H1 (cell line): ENCODE measurements around the gene KRT7. TPM values are rescaled to one million over a fixed set of nuclear protein-coding genes. Genes with fewer than 3 reads are reported as not detected.

ENCODE experiments used
- CTCF ChIA-PET: fragments of 300-600 bp; sonication (Branson Sonifier 250); formaldehyde crosslinking; loops from one replicate; lab custom pipeline; 2021; ENCODE audit not compliant: partially characterized antibody; lab: Charles Lee
- POLR2A ChIA-PET: fragments of 300-600 bp; sonication (Branson Sonifier 250); formaldehyde crosslinking; loops from one replicate; lab custom pipeline; 2021; ENCODE audit warnings: inconsistent platforms; ENCODE audit not compliant: partially characterized antibody; lab: Charles Lee
- DNase-seq, 2 experiments: peaks; one replicate each; pipeline versions ENCODE4 v3.0.0 to v3.0.0-alpha.2; 2010 to 2022; ENCODE audit warnings: low spot score in 2 of 2, low read depth in 1 of 2, mixed read lengths in 1 of 2
- FAIRE-seq: peaks from 2 replicates; lab custom pipeline; 2011; peaks lifted over from hg19 to GRCh38; lab: Jason Lieb, UNC
- H2AFZ ChIP-seq: 2 replicates; pipeline ENCODE4 v1.8.1; 2012; ENCODE audit warnings: low read length, inconsistent platforms
- H2AK5ac ChIP-seq: 2 replicates; pipeline ENCODE4 v1.6.1; 2013; ENCODE audit warnings: low read depth, low read length
- H2BK120ac ChIP-seq: replicated peaks from 2 replicates; pipeline ENCODE3; 2013; ENCODE audit warnings: low read depth, low read length, inconsistent platforms
- H2BK12ac ChIP-seq: 2 replicates; pipeline ENCODE4 v1.6.1; 2013; ENCODE audit warnings: low read depth, low read length
- H2BK15ac ChIP-seq: 2 replicates; pipeline ENCODE4 v1.6.1; 2013; ENCODE audit warnings: low read length
- H2BK20ac ChIP-seq: 2 replicates; pipeline ENCODE4 v1.6.1; 2013; ENCODE audit warnings: low read length
- H2BK5ac ChIP-seq: 2 replicates; pipeline ENCODE4 v1.6.1; 2013; ENCODE audit warnings: low read depth, low read length
- H3K14ac ChIP-seq: 2 replicates; pipeline ENCODE4 v1.6.1; 2013; ENCODE audit warnings: inconsistent platforms; ENCODE audit not compliant: insufficient read length
- H3K18ac ChIP-seq: 2 replicates; pipeline ENCODE4 v1.6.1; 2013; ENCODE audit warnings: low read length; ENCODE audit errors: extremely low read depth
- H3K23ac ChIP-seq: 2 replicates; pipeline ENCODE4 v1.6.1; 2013; ENCODE audit warnings: inconsistent platforms; ENCODE audit not compliant: insufficient read length
- H3K23me2 ChIP-seq: 2 replicates; pipeline ENCODE4 v1.6.1; 2013; ENCODE audit warnings: low read depth, low read length
- H3K27ac ChIP-seq: 2 replicates; pipeline ENCODE4 v1.6.1; 2011; ENCODE audit warnings: low read depth, low read length, inconsistent platforms
- H3K27me3 ChIP-seq, 4 experiments: replicated peaks in 1 of 4; 1 replicate in 1 of 4; 2 replicates in 3 of 4; pipeline versions ENCODE4 v1.6.1 to v1.8.1; 2011 to 2013; ENCODE audit warnings: low read length in 3 of 4, mild to moderate bottlenecking in 3 of 4, inconsistent platforms in 2 of 4, mixed read lengths in 2 of 4, moderate library complexity in 1 of 4; ENCODE audit not compliant: control insufficient read depth in 3 of 4, insufficient read depth in 3 of 4; ENCODE audit errors: extremely low read depth in 1 of 4
- H3K36me3 ChIP-seq, 4 experiments: 2 replicates each; pipeline versions ENCODE4 v1.6.1 to v1.8.1; 2011 to 2013; ENCODE audit warnings: mild to moderate bottlenecking in 4 of 4, low read length in 3 of 4, moderate library complexity in 2 of 4, control low read depth in 1 of 4, inconsistent platforms in 1 of 4; ENCODE audit not compliant: insufficient read depth in 4 of 4, control insufficient read depth in 2 of 4
- H3K4ac ChIP-seq: replicated peaks from 2 replicates; pipeline ENCODE3; 2013; ENCODE audit warnings: low read length, low read depth, mixed read lengths, inconsistent platforms; ENCODE audit not compliant: insufficient read length
- H3K4me1 ChIP-seq, 4 experiments: replicated peaks in 1 of 4; 1 replicate in 1 of 4; 2 replicates in 3 of 4; pipeline versions ENCODE4 v1.6.1 to v1.8.1; 2011 to 2013; ENCODE audit warnings: low read length in 3 of 4, inconsistent platforms in 2 of 4, mixed read lengths in 1 of 4; ENCODE audit not compliant: insufficient read depth in 4 of 4, control insufficient read depth in 3 of 4
- H3K4me2 ChIP-seq, 2 experiments: 2 replicates each; pipeline versions ENCODE4 v1.6.1 to v1.8.1; 2011 to 2013; ENCODE audit warnings: low read depth in 2 of 2, low read length in 2 of 2, control low read depth in 1 of 2, inconsistent platforms in 1 of 2, mild to moderate bottlenecking in 1 of 2; ENCODE audit not compliant: insufficient read depth in 1 of 2
- H3K4me3 ChIP-seq, 4 experiments: fragments of 200-600, 300-600 bp in 1 of 4; sonication (generic), shearing (Covaris generic), sonication (Bioruptor Twin) in 1 of 4; 2 replicates each; pipeline versions ENCODE4 v1.5.1 to v1.8.1; 2011 to 2016; ENCODE audit warnings: low read length in 4 of 4, low read depth in 3 of 4, control low read depth in 2 of 4, inconsistent platforms in 2 of 4, mild to moderate bottlenecking in 2 of 4, mixed read lengths in 1 of 4, moderate library complexity in 1 of 4; ENCODE audit not compliant: insufficient read depth in 2 of 4; ENCODE audit errors: extremely low read depth in 1 of 4
- H3K56ac ChIP-seq: replicated peaks from 2 replicates; pipeline ENCODE3; 2013; ENCODE audit warnings: low read depth, mild to moderate bottlenecking, mixed read lengths, low read length, inconsistent platforms; ENCODE audit not compliant: insufficient read length
- H3K79me1 ChIP-seq: 2 replicates; pipeline ENCODE4 v1.6.1; 2013; ENCODE audit warnings: low read depth, low read length, control low read depth
- H3K79me2 ChIP-seq, 2 experiments: 2 replicates each; pipeline versions ENCODE4 v1.6.1 to v1.8.1; 2012 to 2013; ENCODE audit warnings: low read length in 2 of 2, mild to moderate bottlenecking in 2 of 2, inconsistent platforms in 1 of 2; ENCODE audit not compliant: insufficient read depth in 2 of 2, control insufficient read depth in 1 of 2
- H3K9ac ChIP-seq, 4 experiments: replicated peaks in 1 of 4; 1 replicate in 1 of 4; 2 replicates in 3 of 4; pipeline versions ENCODE4 v1.6.1 to v1.8.1; 2011 to 2013; ENCODE audit warnings: low read depth in 3 of 4, low read length in 3 of 4, control low read depth in 2 of 4, mild to moderate bottlenecking in 2 of 4, moderate library complexity in 2 of 4, inconsistent platforms in 1 of 4; ENCODE audit errors: extremely low read depth in 1 of 4
- H3K9me3 ChIP-seq, 2 experiments: 2 replicates each; pipeline versions ENCODE4 v1.6.1 to v1.8.1; 2012 to 2013; ENCODE audit warnings: mild to moderate bottlenecking in 2 of 2, moderate library complexity in 2 of 2, control low read depth in 1 of 2, inconsistent platforms in 1 of 2, low read depth in 1 of 2, low read length in 1 of 2, mixed read lengths in 1 of 2; ENCODE audit not compliant: insufficient read depth in 2 of 2
- H4K20me1 ChIP-seq, 2 experiments: replicated peaks in 1 of 2; 2 replicates each; pipeline versions ENCODE3 to v1.8.1; 2011 to 2013; ENCODE audit warnings: inconsistent platforms in 2 of 2, low read length in 2 of 2, mild to moderate bottlenecking in 1 of 2; ENCODE audit not compliant: insufficient read depth in 2 of 2, control insufficient read depth in 1 of 2
- H4K5ac ChIP-seq: 2 replicates; pipeline ENCODE4 v1.6.1; 2013; ENCODE audit warnings: low read length, low read depth, mixed read lengths, inconsistent platforms; ENCODE audit not compliant: insufficient read length
- H4K8ac ChIP-seq: 2 replicates; pipeline ENCODE4 v1.8.0; 2013; ENCODE audit warnings: mild to moderate bottlenecking, moderate library complexity, low read length, inconsistent platforms; ENCODE audit not compliant: insufficient read depth; ENCODE audit errors: extremely low read depth
- H4K91ac ChIP-seq: replicated peaks from 2 replicates; pipeline ENCODE3; 2013; ENCODE audit warnings: low read length, mixed read lengths, inconsistent platforms; ENCODE audit not compliant: insufficient read length
- EGR1 ChIP-seq: IDR thresholded peaks from 2 replicates; pipeline ENCODE4 v1.6.1; 2011; ENCODE audit warnings: low read depth, low read length, borderline replicate concordance
- NRF1 ChIP-seq: IDR thresholded peaks from 2 replicates; pipeline ENCODE4 v1.6.1; 2011; ENCODE audit warnings: mild to moderate bottlenecking, low read depth, low read length, improper control_type of control experiment
- PHF8 ChIP-seq: fragments of 200-600 bp; sonication (generic); conservative IDR thresholded peaks from 2 replicates; pipeline ENCODE4 v1.7.1; 2012; ENCODE audit warnings: low read depth, mild to moderate bottlenecking, inconsistent platforms, low read length, moderate library complexity
- USF2 ChIP-seq: IDR thresholded peaks from 2 replicates; pipeline ENCODE4 v1.6.1; 2011; ENCODE audit warnings: low read length, improper control_type of control experiment
- WGBS, 2 experiments: shearing (Covaris generic) in 1 of 2; methylation state at CpG; one replicate each; pipeline versions ENCODE4 v1.1.6 to v1.1.7; 2013 to 2015; ENCODE audit warnings: low lambda C conversion rate in 2 of 2, mixed read lengths in 2 of 2, inconsistent platforms in 1 of 2, low coverage in 1 of 2, missing lambda C conversion rate in 1 of 2; ENCODE audit not compliant: insufficient replicate concordance in 2 of 2, insufficient coverage in 1 of 2, insufficient read length in 1 of 2; ENCODE audit errors: extremely low coverage in 1 of 2, missing lambda C conversion rate in 1 of 2; 5-methylcytosine and 5-hydroxymethylcytosine counted together
- polyA plus RNA-seq, 7 experiments: library from polyadenylated mRNA; depleted of rRNA in 3 of 7; stranded (reverse) in 5 of 7; unstranded in 2 of 7; fragments of >200 nt in 5 of 7; fragments of 200-250 nt in 2 of 7; gene quantifications; 1 replicate in 5 of 7; 2 replicates in 1 of 7; 4 replicates in 1 of 7; pipeline versions ENCODE4 v1.2.1 to v1.2.3, GENCODE V29; 2011 to 2013; ENCODE audit warnings: missing spikeins in 2 of 7, mixed read lengths in 2 of 7
- total RNA-seq: library from RNA; stranded (reverse); fragmentation: NEBNext Ultra II Directional; extraction: Animal tissue kit (Norgen Biotek cat#: 25700); gene quantifications from 2 replicates; pipeline ENCODE4 v1.2.1, GENCODE V29; 2021

KRT7 gene
- total and polyA plus RNA-seq, 2 of the 8 experiments (the other 6 are each of a cell fraction or from before 2014, with no cell fraction given): 13.2 to 19.0 TPM

GRCh38 chr12:52280319-52280795 is 47.3 kb downstream of the KRT7 start:
- CTCF ChIA-PET: interaction anchor here (0.9 to 10.7 kb wide), 26 partner anchors 10 to 140 kb away, joined by 3 to 105 read pairs (median 20); partner anchors contain the start of gene KRT80

More at GRCh38 chr12:52280319-52280795, 47.3 kb downstream of the KRT7 start:
- Histone ChIP-seq H2BK5ac (no peak overlapping the region), H3K9ac (no peak overlapping the region), H3K79me1 (no peaks in the 10 kb centered on the region; the same call in 1 of the 2 replicates), H3K23ac (no peak overlapping the region), H4K5ac (no peak overlapping the region), H4K20me1 (no peaks in the 10 kb centered on the region)
- no peak for FAIRE-seq
- TF ChIP-seq PHF8 (no peak), USF2 (no peak), NRF1 (no peak), EGR1 (no peak)
- TF ChIP-seq, all 59 proteins: peak for 0
- H3K18ac ChIP-seq: no peak overlapping the region
- H3K4me1 ChIP-seq: peaks cover 0 to 4% (median 0%) of the 10 kb centered on the region in 4 experiments; a peak in 1 of 7 replicates
- no peaks in the 10 kb centered on the region for H3K79me2 ChIP-seq
- H2BK120ac ChIP-seq: no peak overlapping the region
- H3K27ac ChIP-seq: no peak overlapping the region
- no peak overlapping the region for H2AK5ac ChIP-seq
- no peak overlapping the region for H2BK15ac ChIP-seq
- H4K91ac ChIP-seq: no peak overlapping the region
- peaks cover 0 to 12% (median 5%) of the 10 kb centered on the region in 4 experiments; a peak in 4 of 7 replicates for H3K27me3 ChIP-seq
- peaks cover 4% of the 10 kb centered on the region; the same call in 1 of the 2 replicates for H3K23me2 ChIP-seq
- 81% methylated on average over 3 of the region's 3 CpGs; no CpG with 5 or more reads in 1 of the 2 experiments for WGBS, 2 experiments
- no peaks in the 10 kb centered on the region for H3K36me3 ChIP-seq
- no peak overlapping the region for H4K8ac ChIP-seq
- no peak overlapping the region for H2BK12ac ChIP-seq
- DNase-seq: no peak
- no peak overlapping the region for H3K56ac ChIP-seq
- H2AFZ ChIP-seq: no peak overlapping the region
- H3K4ac ChIP-seq: no peak overlapping the region
- no peak overlapping the region for H3K14ac ChIP-seq
- H2BK20ac ChIP-seq: no peak overlapping the region
- H3K9me3 ChIP-seq: no peaks in the 10 kb centered on the region
- H3K4me3 ChIP-seq: no peak overlapping the region
- H3K4me2 ChIP-seq: no peak overlapping the region
- POLR2A ChIA-PET: no interaction called here
